DOHH2 (cell line): ENCODE data around the gene CLDN18.

ENCODE experiments used
- H3F3A ChIP-seq: fragments of 200-600 bp; sonication (generic), shearing (Covaris generic); 2 replicates; pipeline ENCODE4 v1.6.0; 2016; ENCODE audit warnings: antibody characterized with exemption, mild to moderate bottlenecking; ENCODE audit not compliant: control insufficient read depth, insufficient read depth
- H3K27ac ChIP-seq: fragments of 200-600 bp; sonication (generic); 2 replicates; pipeline ENCODE4 v1.5.1; 2014; ENCODE audit warnings: low read depth, mild to moderate bottlenecking, low read length, moderate library complexity
- H3K27me3 ChIP-seq: fragments of 200-600 bp; sonication (generic); 2 replicates; pipeline ENCODE4 v1.6.1; 2014; ENCODE audit warnings: mild to moderate bottlenecking, low read length, mixed read lengths; ENCODE audit not compliant: control insufficient read depth
- H3K36me3 ChIP-seq: fragments of 200-600 bp; sonication (generic); 2 replicates; pipeline ENCODE4 v1.6.1; 2014; ENCODE audit warnings: mild to moderate bottlenecking, low read length, moderate library complexity, mixed read lengths; ENCODE audit not compliant: control insufficient read depth
- H3K4me1 ChIP-seq: fragments of 200-600 bp; sonication (generic); 2 replicates; pipeline ENCODE4 v1.6.1; 2014; ENCODE audit warnings: mild to moderate bottlenecking, low read length, mixed read lengths; ENCODE audit not compliant: control insufficient read depth
- H3K4me2 ChIP-seq: fragments of 200-600 bp; sonication (generic); 2 replicates; pipeline ENCODE4 v1.6.0; 2014; ENCODE audit warnings: mild to moderate bottlenecking, low read length, moderate library complexity
- H3K4me3 ChIP-seq: fragments of 200-600 bp; sonication (generic); 2 replicates; pipeline ENCODE4 v1.5.1; 2014; ENCODE audit warnings: mild to moderate bottlenecking, low read length, mixed read lengths
- H3K79me2 ChIP-seq: fragments of 200-600 bp; sonication (generic); 2 replicates; pipeline ENCODE4 v1.6.1; 2014; ENCODE audit warnings: mild to moderate bottlenecking, low read length, mixed read lengths; ENCODE audit not compliant: control insufficient read depth
- H3K9me2 ChIP-seq: fragments of 200-600 bp; sonication (generic); replicated peaks from 2 replicates; pipeline ENCODE4 v1.6.1; 2014; ENCODE audit warnings: mild to moderate bottlenecking, low read length, mixed read lengths; ENCODE audit not compliant: control insufficient read depth
- H3K9me3 ChIP-seq: fragments of 200-600 bp; sonication (generic); 2 replicates; pipeline ENCODE4 v1.6.1; 2014; ENCODE audit warnings: antibody characterized with exemption, low read length, mixed read lengths; ENCODE audit not compliant: control insufficient read depth, insufficient read depth
- H4K20me1 ChIP-seq: fragments of 200-600 bp; sonication (generic); 2 replicates; pipeline ENCODE4 v1.6.0; 2014; ENCODE audit warnings: low read depth, mild to moderate bottlenecking, antibody characterized with exemption, low read length, moderate library complexity; ENCODE audit not compliant: control insufficient read depth, insufficient read depth
- CTCF ChIP-seq: fragments of 200-600 bp; sonication (generic); IDR thresholded peaks from one replicate; pipeline ENCODE4 v1.5.1; 2014; ENCODE audit warnings: antibody characterized with exemption, mild to moderate bottlenecking, low read depth, low read length; ENCODE audit not compliant: poor library complexity, severe bottlenecking
- EZH2phosphoT487 ChIP-seq: fragments of 200-600 bp; sonication (generic); IDR thresholded peaks from 2 replicates; pipeline ENCODE4 v1.6.1; 2017; ENCODE audit warnings: borderline replicate concordance, mild to moderate bottlenecking, antibody characterized with exemption, low read length, moderate library complexity, mixed read lengths

CLDN18 gene

GRCh38 chr3:138063416-138063815, 53.5 kb downstream of the CLDN18 start:
- Histone ChIP-seq H3K4me1 (peaks cover 12% of the 10 kb centered on the region), H3K9me2 (no peaks in the 10 kb centered on the region), H3K4me3 (no peak overlapping the region), H3K27me3 (no peaks in the 10 kb centered on the region; the same call in 1 of the 2 replicates), H3K36me3 (no peaks in the 10 kb centered on the region), H3K79me2 (no peaks in the 10 kb centered on the region), H3F3A (no peaks in the 10 kb centered on the region), H3K27ac (no peak overlapping the region), H3K4me2 (no peak overlapping the region), H3K9me3 (no peaks in the 10 kb centered on the region), H4K20me1 (no peaks in the 10 kb centered on the region)
- no peak for TF ChIP-seq EZH2phosphoT487
- TF ChIP-seq CTCF: no peak

GRCh38 chr3:138065949-138066348, 56.0 kb downstream of the CLDN18 start:
- Histone ChIP-seq H4K20me1 (no peaks in the 10 kb centered on the region), H3K4me3 (no peak overlapping the region), H3K4me1 (peaks cover 6% of the 10 kb centered on the region), H3K27ac (no peak overlapping the region), H3K27me3 (0 out of 2 replicates have a peak, but pooled peaks cover 1% of the 10 kb centered on the region), H3K79me2 (no peaks in the 10 kb centered on the region), H3K36me3 (no peaks in the 10 kb centered on the region), H3K9me2 (no peaks in the 10 kb centered on the region), H3K4me2 (no peak overlapping the region), H3K9me3 (no peaks in the 10 kb centered on the region), H3F3A (no peaks in the 10 kb centered on the region)
- TF ChIP-seq EZH2phosphoT487 (no peak), CTCF (no peak)

- H4K20me1 ChIP-seq: no peaks in the 10 kb centered on the region
- H3K27ac ChIP-seq: no peak overlapping the region
- H3K9me2 ChIP-seq: no peaks in the 10 kb centered on the region
- 0 out of 2 replicates have a peak, but pooled peaks cover 4% of the 10 kb centered on the region for H3K27me3 ChIP-seq
- no peaks in the 10 kb centered on the region for H3K79me2 ChIP-seq
- no peaks in the 10 kb centered on the region for H3K9me3 ChIP-seq
- no peak overlapping the region for H3K4me3 ChIP-seq
- no peaks in the 10 kb centered on the region for H3K36me3 ChIP-seq
- peaks cover 2% of the 10 kb centered on the region for H3K4me1 ChIP-seq
- H3K4me2 ChIP-seq: no peak overlapping the region
- H3F3A ChIP-seq: no peaks in the 10 kb centered on the region
- TF ChIP-seq CTCF (no peak), EZH2phosphoT487 (no peak)
These were observed 56.4 kb downstream of the CLDN18 start for GRCh38 chr3:138066383-138066782.

GRCh38 chr3:138066972-138067371, 57.0 kb downstream of the CLDN18 start:
- H3K4me2 ChIP-seq: no peak overlapping the region
- H3F3A ChIP-seq: no peaks in the 10 kb centered on the region
- peaks cover 4% of the 10 kb centered on the region; the same call in 1 of the 2 replicates for H3K27me3 ChIP-seq
- no peaks in the 10 kb centered on the region for H3K36me3 ChIP-seq
- H3K9me2 ChIP-seq: no peaks in the 10 kb centered on the region
- H3K4me1 ChIP-seq: no peaks in the 10 kb centered on the region
- H4K20me1 ChIP-seq: no peaks in the 10 kb centered on the region
- no peaks in the 10 kb centered on the region for H3K79me2 ChIP-seq
- H3K27ac ChIP-seq: no peak overlapping the region
- H3K4me3 ChIP-seq: no peak overlapping the region
- H3K9me3 ChIP-seq: no peaks in the 10 kb centered on the region
- no peak for TF ChIP-seq CTCF
- no peak for TF ChIP-seq EZH2phosphoT487
